IMR-90 (cell line): Measurements from ENCODE around the gene PLXNA1. TPM values are rescaled to one million over a fixed set of nuclear protein-coding genes. Genes with fewer than 3 reads are reported as not detected.

Experiments used
- ATAC-seq: fragments of 200-7000 bp; cut with Tn5 transposase; 2 replicates; pipeline ENCODE4 v1.9.1; 2020; ENCODE audit warnings: low read depth, mild to moderate bottlenecking, moderate library complexity
- BruUV-seq: library from RNA; stranded (reverse); fragments of 400-500 nt; replicated peaks from 2 replicates; lab custom pipeline; 2021; lab: Mats Ljungman, UMichigan
- CTCF ChIA-PET: fragments of 300-600 bp; formaldehyde crosslinking; extraction: SDS; loops from one replicate; lab custom pipeline; 2021; ENCODE audit warnings: antibody characterized with exemption; lab: Yijun Ruan, JAX
- POLR2A ChIA-PET: fragments of 300-600 bp; sonication (Branson Sonifier 250); formaldehyde crosslinking; loops from one replicate; lab custom pipeline; 2022; ENCODE audit warnings: antibody characterized with exemption; ENCODE audit not compliant: unreplicated experiment; lab: Charles Lee
- DNase-seq: peaks from one replicate; pipeline ENCODE4 v3.0.0; 2013
- H2AFZ ChIP-seq: replicated peaks from 2 replicates; pipeline ENCODE3; 2013; ENCODE audit warnings: low read length, mild to moderate bottlenecking; ENCODE audit not compliant: poor library complexity
- H2AK5ac ChIP-seq: 2 replicates; pipeline ENCODE4 v1.6.1; 2013; ENCODE audit warnings: low read depth, low read length, inconsistent platforms
- H2AK9ac ChIP-seq: replicated peaks from 2 replicates; pipeline ENCODE3; 2013; ENCODE audit warnings: mild to moderate bottlenecking, low read depth, low read length, moderate library complexity; ENCODE audit not compliant: poor library complexity
- H2BK120ac ChIP-seq: 2 replicates; pipeline ENCODE4 v1.6.1; 2013; ENCODE audit warnings: low read depth, low read length, inconsistent platforms
- H2BK15ac ChIP-seq: 3 replicates; pipeline ENCODE4 v1.6.1; 2013; ENCODE audit warnings: low read depth, low read length, inconsistent platforms
- H2BK20ac ChIP-seq: 2 replicates; pipeline ENCODE4 v1.6.1; 2013; ENCODE audit warnings: low read depth, mild to moderate bottlenecking, inconsistent platforms, low read length, moderate library complexity
- H2BK5ac ChIP-seq: 2 replicates; pipeline ENCODE4 v1.6.1; 2013; ENCODE audit warnings: mild to moderate bottlenecking, low read depth, low read length, inconsistent platforms; ENCODE audit not compliant: poor library complexity, severe bottlenecking
- H3K14ac ChIP-seq: replicated peaks from 2 replicates; pipeline ENCODE4 v1.6.1; 2013; ENCODE audit warnings: low read depth, low read length, inconsistent platforms
- H3K18ac ChIP-seq: 2 replicates; pipeline ENCODE4 v1.6.1; 2013; ENCODE audit warnings: low read depth, low read length, control low read depth
- H3K23ac ChIP-seq: 2 replicates; pipeline ENCODE4 v1.6.1; 2013; ENCODE audit warnings: low read depth, low read length, inconsistent platforms
- H3K27ac ChIP-seq: 2 replicates; pipeline ENCODE4 v1.5.1; 2013; ENCODE audit warnings: mild to moderate bottlenecking, control low read depth, low read length; ENCODE audit not compliant: insufficient read depth
- H3K27me3 ChIP-seq: 2 replicates; pipeline ENCODE4 v1.6.1; 2013; ENCODE audit warnings: low read length; ENCODE audit not compliant: control insufficient read depth, insufficient read depth
- H3K36me3 ChIP-seq: 2 replicates; pipeline ENCODE4 v1.6.1; 2013; ENCODE audit warnings: low read length, mixed read lengths; ENCODE audit not compliant: control insufficient read depth, insufficient read depth
- H3K4ac ChIP-seq: 2 replicates; pipeline ENCODE4 v1.6.1; 2013; ENCODE audit warnings: low read depth, low read length, inconsistent platforms
- H3K4me1 ChIP-seq: 2 replicates; pipeline ENCODE4 v1.6.1; 2013; ENCODE audit warnings: low read length, mixed read lengths; ENCODE audit not compliant: control insufficient read depth, insufficient read depth
- H3K4me2 ChIP-seq: 2 replicates; pipeline ENCODE4 v1.6.1; 2013; ENCODE audit warnings: low read depth, mild to moderate bottlenecking, control low read depth, low read length, moderate library complexity
- H3K4me3 ChIP-seq: 2 replicates; pipeline ENCODE4 v1.5.1; 2013; ENCODE audit warnings: low read depth, mild to moderate bottlenecking, control low read depth, low read length, moderate library complexity; ENCODE audit not compliant: insufficient read depth
- H3K56ac ChIP-seq: 2 replicates; pipeline ENCODE4 v1.6.1; 2013; ENCODE audit warnings: low read length, inconsistent platforms; ENCODE audit not compliant: insufficient read depth; ENCODE audit errors: extremely low read depth
- H3K79me1 ChIP-seq, 2 experiments: 2 replicates each; pipeline ENCODE4 v1.6.1; 2013; ENCODE audit warnings: low read length in 2 of 2, inconsistent platforms in 1 of 2, low read depth in 1 of 2
- H3K9ac ChIP-seq: 2 replicates; pipeline ENCODE4 v1.6.1; 2013; ENCODE audit warnings: low read depth, low read length, control low read depth
- H3K9me1 ChIP-seq: 2 replicates; pipeline ENCODE4 v1.6.1; 2013; ENCODE audit warnings: low read length, inconsistent platforms; ENCODE audit not compliant: insufficient read depth
- H3K9me3 ChIP-seq: 2 replicates; pipeline ENCODE4 v1.6.1; 2013; ENCODE audit warnings: low read length; ENCODE audit not compliant: control insufficient read depth, insufficient read depth
- H4K20me1 ChIP-seq: 2 replicates; pipeline ENCODE4 v1.6.1; 2013; ENCODE audit warnings: low read length, inconsistent platforms; ENCODE audit not compliant: insufficient read depth
- H4K5ac ChIP-seq: 2 replicates; pipeline ENCODE4 v1.6.1; 2013; ENCODE audit warnings: mild to moderate bottlenecking, low read depth, low read length, control low read depth
- H4K8ac ChIP-seq, 2 experiments: 2 replicates each; pipeline ENCODE4 v1.6.1; 2013; ENCODE audit warnings: low read depth in 2 of 2, low read length in 2 of 2, control low read depth in 1 of 2, inconsistent platforms in 1 of 2
- H4K91ac ChIP-seq: 2 replicates; pipeline ENCODE4 v1.6.1; 2013; ENCODE audit warnings: low read depth, low read length, inconsistent platforms; ENCODE audit not compliant: insufficient read depth
- CTCF ChIP-seq: conservative IDR thresholded peaks from 2 replicates; pipeline ENCODE4 v1.5.1; 2012; ENCODE audit warnings: mild to moderate bottlenecking, low read depth, low read length, improper control_type of control experiment
- FOS ChIP-seq: fragments of 150-350 bp; IDR thresholded peaks from 2 replicates; pipeline ENCODE4 v1.6.1; 2016; ENCODE audit warnings: low read depth, low read length
- MAZ ChIP-seq: IDR thresholded peaks from 2 replicates; pipeline ENCODE4 v1.6.1; 2012; ENCODE audit warnings: low read depth, mild to moderate bottlenecking, low read length, improper control_type of control experiment, moderate library complexity, borderline replicate concordance
- NFE2L2 ChIP-seq: fragments of 150-350 bp; IDR thresholded peaks from 2 replicates; pipeline ENCODE4 v1.6.1; 2016; ENCODE audit warnings: low read depth, mild to moderate bottlenecking, low read length
- POLR2A ChIP-seq: IDR thresholded peaks from 2 replicates; pipeline ENCODE4 v1.6.1; 2012; ENCODE audit warnings: mild to moderate bottlenecking, low read depth, low read length
- RAD21 ChIP-seq: IDR thresholded peaks from 2 replicates; pipeline ENCODE4 v1.6.1; 2012; ENCODE audit warnings: low read length, improper control_type of control experiment
- RCOR1 ChIP-seq: IDR thresholded peaks from 2 replicates; pipeline ENCODE4 v1.6.1; 2012; ENCODE audit warnings: mild to moderate bottlenecking, low read length, improper control_type of control experiment; ENCODE audit not compliant: insufficient replicate concordance
- SMC3 ChIP-seq: fragments of 150-350 bp; IDR thresholded peaks from 2 replicates; pipeline ENCODE4 v1.6.1; 2016; ENCODE audit warnings: low read depth, mild to moderate bottlenecking, antibody characterized with exemption, low read length, moderate library complexity
- USF2 ChIP-seq: fragments of 150-350 bp; IDR thresholded peaks from 2 replicates; pipeline ENCODE4 v1.6.1; 2017; ENCODE audit warnings: mild to moderate bottlenecking, antibody characterized with exemption, low read length, low read depth
- WGBS, 2 experiments: methylation state at CpG; one replicate each; pipeline versions ENCODE4 v1.1.5 to v1.1.7; 2013; ENCODE audit warnings: missing lambda C conversion rate in 2 of 2; ENCODE audit not compliant: insufficient read length in 1 of 2; ENCODE audit errors: extremely low coverage in 2 of 2; 5-methylcytosine and 5-hydroxymethylcytosine counted together
- dilution Hi-C: fragments of 300-500 bp; cut with HindIII; formaldehyde crosslinking; loops from one replicate; pipeline ENCODE4 v1.14.3; 2018; ENCODE audit warnings: low sequenced_read_pairs; ENCODE audit not compliant: unreplicated experiment
- in situ Hi-C: fragments of 300-500 bp; cut with MboI; formaldehyde crosslinking; loops from 3 replicates; pipeline ENCODE4 v1.14.3; 2019; ENCODE audit warnings: low sequenced_read_pairs, inconsistent platforms, mixed read lengths
- intact Hi-C: fragments of 100-400 bp; cut with micrococcal nuclease; formaldehyde crosslinking; loops from 2 replicates; pipeline ENCODE4 v1.10.0; 2022
- polyA plus RNA-seq, 3 experiments: library from polyadenylated mRNA; depleted of rRNA; stranded (reverse); fragments of >200 nt; gene quantifications; 2 replicates each; pipeline ENCODE4 v1.2.3, GENCODE V29; 2012; ENCODE audit warnings: low replicate concordance in 1 of 3
- total RNA-seq: library from RNA; depleted of rRNA; stranded (reverse); fragments of >200 nt; gene quantifications from 2 replicates; pipeline ENCODE4 v1.2.3, GENCODE V29; 2012

The PLXNA1 gene
- total and polyA plus RNA-seq, 2 of the 4 experiments (the other 2 are of a cell fraction): 13.6 to 49.4 TPM

DNA sequence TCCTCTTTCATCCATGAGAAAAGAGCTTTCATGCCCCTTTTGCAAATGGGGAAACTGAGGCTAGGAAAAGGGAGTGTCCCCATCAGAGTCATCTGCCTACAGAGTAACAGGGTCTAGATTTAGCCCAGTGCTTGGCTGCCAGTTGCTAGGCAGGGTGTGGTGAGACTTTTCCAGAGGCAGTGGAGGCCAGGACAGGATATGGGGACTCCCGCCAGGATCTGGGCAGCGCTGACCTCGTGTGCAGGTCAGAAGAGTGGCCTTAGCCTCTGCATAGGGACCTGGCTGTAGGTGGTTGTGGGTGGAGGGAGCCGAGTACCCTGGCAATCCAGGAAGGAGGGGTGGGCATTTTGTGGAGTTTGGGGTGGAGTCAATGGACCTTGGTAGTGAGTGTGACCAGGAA lies 4.2 kb downstream of the PLXNA1 start:
- peaks cover 82% of the 10 kb centered on the region for H4K20me1 ChIP-seq
- CTCF ChIA-PET: no interaction called here

More for the DNA sequence above, 4.2 kb downstream of the PLXNA1 start:
- Histone ChIP-seq H3K79me1 (peaks cover 22 to 80% of the 10 kb centered on the region in 2 experiments; a peak in 3 of 4 replicates), H2BK15ac (no peak overlapping the region), H2BK5ac (no peak overlapping the region), H2AK5ac (no peak overlapping the region), H3K9ac (no peak overlapping the region), H3K4me1 (peaks cover 14% of the 10 kb centered on the region; the same call in 1 of the 2 replicates), H3K4me2 (no peak overlapping the region), H2AK9ac (peak overlapping the region; percentile 72), H3K23ac (no peak overlapping the region), H2BK20ac (no peak overlapping the region), H3K56ac (no peak overlapping the region), H3K14ac (no peak overlapping the region), H2BK120ac (no peak overlapping the region), H3K4ac (no peak overlapping the region), H4K5ac (no peak overlapping the region), H4K91ac (no peak overlapping the region), H2AFZ (peak overlapping the region; percentile 32), H3K36me3 (peaks cover 29% of the 10 kb centered on the region), H3K9me3 (no peaks in the 10 kb centered on the region), H3K9me1 (peaks cover 8% of the 10 kb centered on the region; the same call in 1 of the 2 replicates), H4K8ac (no peak overlapping the region), H3K18ac (no peak overlapping the region), H3K27ac (no peak overlapping the region), H3K4me3 (no peak overlapping the region), H3K27me3 (no peaks in the 10 kb centered on the region)
- WGBS, 2 experiments: 83% methylated on average over 3 of the region's 4 CpGs; no CpG with 5 or more reads in 1 of the 2 experiments
- intact Hi-C loops (loop anchor here (10.0 kb wide), 1 partner anchor 468 kb away; no protein-coding TSS in a partner anchor), dilution Hi-C loops (no loop called here), in situ Hi-C loops (no loop called here)
- TF ChIP-seq RCOR1 (no peak), NFE2L2 (no peak), MAZ (no peak), POLR2A (no peak), FOS (no peak), CTCF (no peak), USF2 (no peak), RAD21 (no peak), SMC3 (no peak)
- POLR2A ChIA-PET: no interaction called here
- ATAC-seq: no peak
- DNase-seq: no peak
- no TSS peak for BruUV-seq
